ENCODE results near the gene HUS1. TPM values are rescaled to one million over a fixed set of nuclear protein-coding genes. Genes with fewer than 3 reads are reported as not detected.

Gene HUS1
- total RNA-seq, result 13.7 and 14.9 TPM in 2 replicates

GRCh38 chr7:47979145-47979831 lies at the start of gene HUS1:
Gene HUS1, minus strand, starts transcription at chr7:47979615. Its CDS starts 96 bp downstream, at chr7:47979519.

GRCh38 chr7:48028938-48029337 lies 49.5 kb upstream of the HUS1 start, which contains the start of gene SUN3:
Gene SUN3, minus strand, starts transcription at chr7:48029107. Its CDS starts 169 bp downstream, at chr7:48028938.

GRCh38 chr7:47948141-47948790 lies 31.1 kb downstream of the HUS1 start, which contains the start of gene PKD1L1:
Gene PKD1L1, minus strand, starts transcription at chr7:47948466. Its CDS starts 26 bp downstream, at chr7:47948440.

Other genes with a start within 250 kb of the HUS1 start
- under 0.01 TPM in 1 of 2 replicates, not detected in the other for gene PKD1L1, start 31.1 kb downstream of the HUS1 start, total RNA-seq
- not detected in 2 replicates for gene SUN3, start 49.5 kb upstream of the HUS1 start, total RNA-seq
- gene C7orf57, start 55.9 kb upstream of the HUS1 start, total RNA-seq, result 0.21 TPM in 1 of 2 replicates, not detected in the other
- 212 and 242 TPM in 2 replicates for gene UPP1, start 109.7 kb upstream of the HUS1 start, total RNA-seq
- gene ABCA13, start 191.8 kb upstream of the HUS1 start, total RNA-seq, result 0.24 and 1.5 TPM in 2 replicates

All from tracheal epithelial cell (primary cell).